Measurements from ENCODE around the gene ZNHIT1.

GRCh38 chr7:101244375-101245146 lies 26.6 kb downstream of the ZNHIT1 start, which contains the start of gene FIS1:
- TF ChIP-seq CTCF (optimal IDR thresholded peaks at IDR 0.05 in 1 of 3, IDR thresholded peaks at IDR 0.05 in 1 of 3, conservative IDR thresholded peaks at IDR 0.05 in 1 of 3; ENCODE audit: extremely low read depth in 1 of 3, insufficient read depth in 2 of 3, low read length in 3 of 3) (peak; percentile 77 to 96 (median 87)), EZH2 (IDR thresholded peaks at IDR 0.05; ENCODE audit: low read length) (no peak)
